ENCODE results near the gene GRIN3A. TPM values are rescaled to one million over a fixed set of nuclear protein-coding genes. Genes with fewer than 3 reads are reported as not detected.

Gene GRIN3A
- total and polyA plus RNA-seq, 9 of the 15 experiments (the other 6 are each of a cell fraction or from before 2014, with no cell fraction given) = 0.01 to 0.03 TPM; not detected in 7

DNA sequence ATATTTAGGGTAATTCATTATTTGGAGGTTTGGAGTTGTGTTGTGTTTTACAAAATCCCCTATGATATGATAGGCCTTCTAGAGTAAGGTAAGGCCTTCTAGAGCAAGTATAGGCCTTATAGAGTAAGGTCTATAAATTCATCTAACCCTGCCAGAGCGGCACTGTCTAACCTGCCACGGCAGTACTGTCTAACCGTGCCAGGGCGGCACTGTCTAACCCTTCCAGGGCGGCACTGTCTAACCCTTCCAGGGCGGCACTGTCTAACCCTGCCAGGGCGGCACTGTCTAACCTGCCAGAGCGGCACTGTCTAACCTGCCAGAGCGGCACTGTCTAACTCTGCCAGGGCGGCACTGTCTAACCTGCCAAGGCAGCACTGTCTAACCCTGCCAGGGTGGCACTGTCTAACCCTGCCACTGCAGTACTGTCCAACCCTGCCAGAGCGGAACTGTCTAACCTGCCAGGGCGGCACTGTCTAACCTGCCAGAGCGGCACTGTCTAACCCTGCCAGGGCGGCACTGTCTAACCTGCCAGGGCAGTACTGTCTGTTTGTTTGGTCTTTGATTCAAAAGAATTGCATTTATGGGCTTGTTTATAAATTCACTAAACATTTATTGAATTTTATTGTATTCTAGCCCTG is 195.2 kb downstream of the GRIN3A start:
- ATAC-seq (no peak), DNase-seq (ENCODE audit: extremely low read depth in 1 of 4, low spot score in 3 of 4) (no peak), FAIRE-seq (no peak)
- no TSS peak for BruUV-seq (replicated peaks)
- no peaks in the 10 kb centered on the region for H3K9me1 ChIP-seq (ENCODE audit: control insufficient read depth, insufficient read depth, low read length)
- intact Hi-C loops (cut with micrococcal nuclease) = no loop called here
- H3K27me3 ChIP-seq (ENCODE audit: control insufficient read depth in 2 of 2, insufficient read depth in 2 of 2, low read length in 2 of 2) = no peaks in the 10 kb centered on the region
- in situ Hi-C loops (cut with MboI) = loop anchor here (25.0 kb wide), 1 partner anchor 831 kb away; no protein-coding TSS in a partner anchor
- no peak overlapping the region for H3K4me2 ChIP-seq (ENCODE audit: insufficient read depth, low read length)
- 96% methylated on average over 14 of the region's 14 CpGs for WGBS (ENCODE audit: insufficient coverage, low coverage, missing lambda C conversion rate)
- no peak overlapping the region for H2AFZ ChIP-seq (ENCODE audit: low read depth, low read length)
- H3K4me1 ChIP-seq (replicated peaks in 1 of 2; ENCODE audit: control insufficient read depth in 2 of 2, insufficient read depth in 2 of 2, low read length in 2 of 2) = no peaks in the 10 kb centered on the region
- POLR2A ChIA-PET = no interaction called here
- H4K20me1 ChIP-seq (replicated peaks; ENCODE audit: control insufficient read depth, insufficient read depth, low read length) = no peaks in the 10 kb centered on the region
- CTCF ChIA-PET (ENCODE audit: low intra/inter-chr PET ratio) = no interaction called here
- H3K9me3 ChIP-seq (replicated peaks; ENCODE audit: control insufficient read depth, insufficient read depth, low read depth, low read length) = no peaks in the 10 kb centered on the region
- no peaks in the 10 kb centered on the region for H3K79me2 ChIP-seq (ENCODE audit: control insufficient read depth, insufficient read depth, low read length)
- TF ChIP-seq ELF1 (tag; IDR thresholded peaks at IDR 0.05) = no peak
- no peak for TF ChIP-seq STAG1 (CRISPR knock-in tag; IDR thresholded peaks at IDR 0.05; ENCODE audit: borderline replicate concordance)
- no peak for TF ChIP-seq CBX8 (IDR thresholded peaks at IDR 0.05; ENCODE audit: borderline replicate concordance, extremely low read depth, low read depth, low read length, poor library complexity, severe bottlenecking)
- TF ChIP-seq HES1 (IDR thresholded peaks at IDR 0.05; ENCODE audit: low read depth) = no peak
- H3K9ac ChIP-seq (ENCODE audit: insufficient read depth in 1 of 2, low read depth in 2 of 2, low read length in 2 of 2) = no peak overlapping the region
- peaks cover 61% of the 10 kb centered on the region; the same call in 2 of the 3 replicates for H3K36me3 ChIP-seq (ENCODE audit: control insufficient read depth, insufficient read depth, low read length)
- no peak overlapping the region for H3K4me3 ChIP-seq
- H3K27ac ChIP-seq (ENCODE audit: extremely low read depth, low read depth, low read length) = no peak overlapping the region
